Raji (cell line): ENCODE data around the gene TULP4.

ENCODE experiments used
- POLR2A ChIP-seq: IDR thresholded peaks from 2 replicates; pipeline ENCODE4 v1.6.1; 2011; ENCODE audit warnings: low read depth, low read length, control low read depth; ENCODE audit not compliant: insufficient read depth

Gene TULP4

GRCh38 chr6:158438226-158438625 is 126.0 kb downstream of the TULP4 start:
- no peak for TF ChIP-seq POLR2A

GRCh38 chr6:158439255-158439654 is 127.0 kb downstream of the TULP4 start:
- TF ChIP-seq POLR2A: no peak

GRCh38 chr6:158441716-158442215 is 129.5 kb downstream of the TULP4 start:
- TF ChIP-seq POLR2A: no peak

- no peak for TF ChIP-seq POLR2A
Measured at GRCh38 chr6:158442306-158442705, 130.0 kb downstream of the TULP4 start.

GRCh38 chr6:158445426-158446085 is 133.3 kb downstream of the TULP4 start:
- TF ChIP-seq POLR2A: no peak

GRCh38 chr6:158448856-158449255 is 136.6 kb downstream of the TULP4 start:
- no peak for TF ChIP-seq POLR2A

- TF ChIP-seq POLR2A: no peak
Measured at GRCh38 chr6:158452191-158452590, 139.9 kb downstream of the TULP4 start.

- TF ChIP-seq POLR2A: no peak
Measured at GRCh38 chr6:158457131-158457530, 144.9 kb downstream of the TULP4 start.

- TF ChIP-seq POLR2A: no peak
Measured at GRCh38 chr6:158457616-158458278, 145.5 kb downstream of the TULP4 start.

- no peak for TF ChIP-seq POLR2A
Measured at GRCh38 chr6:158459726-158460125, 147.5 kb downstream of the TULP4 start.

GRCh38 chr6:158460602-158461169 is 148.4 kb downstream of the TULP4 start:
- no peak for TF ChIP-seq POLR2A

GRCh38 chr6:158461954-158462353 is 149.7 kb downstream of the TULP4 start:
- no peak for TF ChIP-seq POLR2A

- no peak for TF ChIP-seq POLR2A
Measured at GRCh38 chr6:158464483-158464882, 152.2 kb downstream of the TULP4 start.

- TF ChIP-seq POLR2A: no peak
Measured at GRCh38 chr6:158465257-158465656, 153.0 kb downstream of the TULP4 start.

- TF ChIP-seq POLR2A: no peak
Measured at GRCh38 chr6:158465747-158466146, 153.5 kb downstream of the TULP4 start.

GRCh38 chr6:158467923-158468322 is 155.7 kb downstream of the TULP4 start:
- no peak for TF ChIP-seq POLR2A
